Activated CD4-positive, alpha-beta memory T cell treated with anti-CD3 and anti-CD28 coated beads, Interleukin-2, amount 10 ng/mL, durations not matched to agents 7 days and 5 days (primary cell): ENCODE results near the gene LGALS8. TPM values are rescaled to one million over a fixed set of nuclear protein-coding genes. Genes with fewer than 3 reads are reported as not detected.

Source experiments
- CTCF ChIA-PET: fragments of 350-600 bp; sonication (Branson Sonifier 250); formaldehyde crosslinking; loops from one replicate; lab custom pipeline; 2021; ENCODE audit warnings: antibody characterized with exemption, inconsistent platforms; lab: Charles Lee
- POLR2A ChIA-PET: fragments of 350-600 bp; sonication (Branson Sonifier 250); formaldehyde crosslinking; loops from one replicate; lab custom pipeline; 2021; ENCODE audit warnings: antibody characterized with exemption; lab: Charles Lee
- DNase-seq: peaks from one replicate; pipeline ENCODE4 v3.0.0-alpha.2; 2020
- H3K27ac Mint-ChIP-seq: one replicate; pipeline ENCODE4 v1.8.0; 2021; ENCODE audit warnings: mild to moderate bottlenecking, mixed read lengths
- H3K27me3 Mint-ChIP-seq: one replicate; pipeline ENCODE4 v1.8.0; 2021; ENCODE audit warnings: mixed read lengths
- H3K36me3 Mint-ChIP-seq: one replicate; pipeline ENCODE4 v1.8.0; 2021; ENCODE audit warnings: low read depth, mixed read lengths
- H3K4me1 Mint-ChIP-seq: one replicate; pipeline ENCODE4 v1.8.0; 2021; ENCODE audit warnings: mixed read lengths
- H3K4me3 Mint-ChIP-seq: one replicate; pipeline ENCODE4 v1.8.0; 2021; ENCODE audit warnings: mild to moderate bottlenecking, mixed read lengths
- H3K9me3 Mint-ChIP-seq: one replicate; pipeline ENCODE4 v1.8.0; 2021; ENCODE audit warnings: mixed read lengths
- total RNA-seq, 2 experiments: library from RNA; stranded (reverse); gene quantifications; one replicate each; pipeline ENCODE4 v1.2.3, GENCODE V29; 2021

The LGALS8 gene
- total RNA-seq, 2 experiments from 2014 or later = 145 to 146 TPM

- Mint-ChIP-seq H3K27ac (no peak overlapping the region), H3K4me1 (peaks cover 58% of the 10 kb centered on the region), H3K27me3 (peaks cover 3% of the 10 kb centered on the region), H3K9me3 (no peaks in the 10 kb centered on the region), H3K4me3 (no peak overlapping the region), H3K36me3 (peaks cover 6% of the 10 kb centered on the region)
- ChIA-PET CTCF (no interaction called here), POLR2A (interaction anchor here (0.9 to 1.4 kb wide), 2 partner anchors 9 to 10 kb away, joined by 4 to 5 read pairs; partner anchors contain the start of gene LGALS8)
- no peak for DNase-seq
Observed at GRCh38 chr1:236514703-236515442, 8.9 kb upstream of the LGALS8 start.

GRCh38 chr1:236515443-236515958 is 8.3 kb upstream of the LGALS8 start:
- H3K36me3 Mint-ChIP-seq = peaks cover 8% of the 10 kb centered on the region
- no peak overlapping the region for H3K4me3 Mint-ChIP-seq
- peaks cover 3% of the 10 kb centered on the region for H3K27me3 Mint-ChIP-seq
- peaks cover 53% of the 10 kb centered on the region for H3K4me1 Mint-ChIP-seq
- CTCF ChIA-PET = interaction anchor here (1.3 kb wide), 1 partner anchor 9 kb away, joined by 3 read pairs; no protein-coding TSS in a partner anchor
- H3K9me3 Mint-ChIP-seq = no peaks in the 10 kb centered on the region
- POLR2A ChIA-PET = interaction anchor here (0.9 to 1.4 kb wide), 2 partner anchors 8 to 10 kb away, joined by 4 to 5 read pairs; partner anchors contain the start of gene LGALS8
- H3K27ac Mint-ChIP-seq = peak overlapping the region; percentile 55
- DNase-seq = no peak

- Mint-ChIP-seq H3K4me1 (peaks cover 47% of the 10 kb centered on the region), H3K27ac (peak overlapping the region; percentile 86), H3K27me3 (peaks cover 5% of the 10 kb centered on the region), H3K9me3 (no peaks in the 10 kb centered on the region), H3K36me3 (peaks cover 12% of the 10 kb centered on the region), H3K4me3 (peak overlapping the region; percentile 70)
- DNase-seq = peak; percentile 76
- ChIA-PET POLR2A (interaction anchor here (0.8 to 1.7 kb wide), 9 partner anchors 8 to 100 kb away, joined by 3 to 10 read pairs (median 6); partner anchors contain the start of gene HEATR1), CTCF (interaction anchor here (1.1 to 1.3 kb wide), 3 partner anchors 10 to 32 kb away, joined by 3 read pairs; no protein-coding TSS in a partner anchor)
Observed at GRCh38 chr1:236516929-236517704, 6.7 kb upstream of the LGALS8 start.

GRCh38 chr1:236518322-236518721 is 5.5 kb upstream of the LGALS8 start:
- CTCF ChIA-PET = no interaction called here
- POLR2A ChIA-PET = no interaction called here
- Mint-ChIP-seq H3K27me3 (peaks cover 2% of the 10 kb centered on the region), H3K4me1 (peaks cover 50% of the 10 kb centered on the region), H3K4me3 (no peak overlapping the region), H3K36me3 (peaks cover 12% of the 10 kb centered on the region), H3K27ac (no peak overlapping the region), H3K9me3 (no peaks in the 10 kb centered on the region)
- no peak for DNase-seq

GRCh38 chr1:236520445-236521005 is 3.3 kb upstream of the LGALS8 start:
- H3K4me3 Mint-ChIP-seq = no peak overlapping the region
- peaks cover 2% of the 10 kb centered on the region for H3K27me3 Mint-ChIP-seq
- H3K9me3 Mint-ChIP-seq = no peaks in the 10 kb centered on the region
- ChIA-PET POLR2A (no interaction called here), CTCF (no interaction called here)
- DNase-seq = no peak
- H3K36me3 Mint-ChIP-seq = peaks cover 21% of the 10 kb centered on the region
- no peak overlapping the region for H3K27ac Mint-ChIP-seq
- peaks cover 55% of the 10 kb centered on the region for H3K4me1 Mint-ChIP-seq

- H3K36me3 Mint-ChIP-seq = peaks cover 35% of the 10 kb centered on the region
- POLR2A ChIA-PET = interaction anchor here (0.9 to 2.6 kb wide), 12 partner anchors 8 to 273 kb away, joined by 3 to 18 read pairs (median 4); partner anchors contain the start of gene HEATR1
- peak overlapping the region; percentile 98 for H3K27ac Mint-ChIP-seq
- H3K4me1 Mint-ChIP-seq = peaks cover 46% of the 10 kb centered on the region
- H3K27me3 Mint-ChIP-seq = peaks cover 2% of the 10 kb centered on the region
- CTCF ChIA-PET = interaction anchor here (0.9 kb wide), 1 partner anchor 11 kb away, joined by 4 read pairs; no protein-coding TSS in a partner anchor
- H3K9me3 Mint-ChIP-seq = no peaks in the 10 kb centered on the region
- no peak for DNase-seq
- peak overlapping the region; percentile 88 for H3K4me3 Mint-ChIP-seq
Observed at GRCh38 chr1:236522937-236523703, 662 bp upstream of the LGALS8 start.

- Mint-ChIP-seq H3K36me3 (peaks cover 42% of the 10 kb centered on the region), H3K27ac (peak overlapping the region; percentile 98), H3K4me3 (peak overlapping the region; percentile 88), H3K4me1 (peaks cover 47% of the 10 kb centered on the region), H3K27me3 (peaks cover 2% of the 10 kb centered on the region), H3K9me3 (no peaks in the 10 kb centered on the region)
- ChIA-PET POLR2A (interaction anchor here (0.5 to 2.6 kb wide), 20 partner anchors 8 to 272 kb away, joined by 3 to 18 read pairs (median 4); partner anchors contain the start of gene HEATR1), CTCF (interaction anchor here (0.9 to 1.1 kb wide), 2 partner anchors 10 kb away, joined by 4 read pairs; no protein-coding TSS in a partner anchor)
- DNase-seq = peak; percentile 69
Observed at GRCh38 chr1:236524142-236524894, 536 bp downstream of the LGALS8 start.

GRCh38 chr1:236524895-236525184 is 1.1 kb downstream of the LGALS8 start:
- Mint-ChIP-seq H3K4me1 (peaks cover 47% of the 10 kb centered on the region), H3K4me3 (peak overlapping the region; percentile 88), H3K27ac (peak overlapping the region; percentile 98), H3K27me3 (peaks cover 2% of the 10 kb centered on the region), H3K9me3 (no peaks in the 10 kb centered on the region), H3K36me3 (peaks cover 39% of the 10 kb centered on the region)
- CTCF ChIA-PET = interaction anchor here (1.1 to 1.7 kb wide), 2 partner anchors 10 to 17 kb away, joined by 4 read pairs; no protein-coding TSS in a partner anchor
- no peak for DNase-seq
- POLR2A ChIA-PET = interaction anchor here (0.6 to 2.6 kb wide), 12 partner anchors 8 to 926 kb away, joined by 3 to 18 read pairs (median 4); partner anchors contain the start of gene HEATR1

GRCh38 chr1:236526079-236526478 is 2.3 kb downstream of the LGALS8 start:
- Mint-ChIP-seq H3K4me3 (peak overlapping the region; percentile 11), H3K4me1 (peaks cover 55% of the 10 kb centered on the region), H3K36me3 (peaks cover 44% of the 10 kb centered on the region), H3K9me3 (no peaks in the 10 kb centered on the region), H3K27ac (no peak overlapping the region), H3K27me3 (peaks cover 1% of the 10 kb centered on the region)
- POLR2A ChIA-PET = interaction anchor here (1.2 to 1.8 kb wide), 2 partner anchors 10 to 79 kb away, joined by 3 to 5 read pairs; partner anchors contain the start of gene HEATR1
- DNase-seq = no peak
- CTCF ChIA-PET = interaction anchor here (1.7 kb wide), 1 partner anchor 18 kb away, joined by 4 read pairs; no protein-coding TSS in a partner anchor

GRCh38 chr1:236530286-236530685 is 6.5 kb downstream of the LGALS8 start:
- peak overlapping the region; percentile 38 for H3K27ac Mint-ChIP-seq
- no peak overlapping the region for H3K4me3 Mint-ChIP-seq
- ChIA-PET POLR2A (interaction anchor here (1.0 kb wide), 1 partner anchor 13 kb away, joined by 3 read pairs; no protein-coding TSS in a partner anchor), CTCF (no interaction called here)
- H3K27me3 Mint-ChIP-seq = no peaks in the 10 kb centered on the region
- no peaks in the 10 kb centered on the region for H3K9me3 Mint-ChIP-seq
- H3K36me3 Mint-ChIP-seq = peaks cover 62% of the 10 kb centered on the region
- DNase-seq = no peak
- H3K4me1 Mint-ChIP-seq = peaks cover 66% of the 10 kb centered on the region

GRCh38 chr1:236530959-236531358 is 7.2 kb downstream of the LGALS8 start:
- no peaks in the 10 kb centered on the region for H3K27me3 Mint-ChIP-seq
- H3K27ac Mint-ChIP-seq = no peak overlapping the region
- H3K36me3 Mint-ChIP-seq = peaks cover 66% of the 10 kb centered on the region
- ChIA-PET POLR2A (interaction anchor here (1.0 to 1.6 kb wide), 2 partner anchors 14 to 1026 kb away, joined by 3 to 4 read pairs; no protein-coding TSS in a partner anchor), CTCF (no interaction called here)
- peaks cover 69% of the 10 kb centered on the region for H3K4me1 Mint-ChIP-seq
- DNase-seq = no peak
- H3K4me3 Mint-ChIP-seq = no peak overlapping the region
- H3K9me3 Mint-ChIP-seq = no peaks in the 10 kb centered on the region
